HG03565 (cell line): ENCODE data around the gene MYLK.

Source experiments
- ATAC-seq: cut with Tn5 transposase; IDR thresholded peaks from one replicate; pipeline ENCODE4 v1.9.1; 2021; ENCODE audit warnings: mild to moderate bottlenecking, moderate library complexity; ENCODE audit not compliant: unreplicated experiment

MYLK gene

GRCh38 chr3:123795471-123796251, 88.5 kb downstream of the MYLK start:
- ATAC-seq: no peak

GRCh38 chr3:123793425-123793824, 90.7 kb downstream of the MYLK start:
- ATAC-seq: no peak

GRCh38 chr3:123792473-123793201, 91.5 kb downstream of the MYLK start:
- ATAC-seq: no peak

- ATAC-seq: no peak
Observed at GRCh38 chr3:123791898-123792297, 92.2 kb downstream of the MYLK start.

DNA sequence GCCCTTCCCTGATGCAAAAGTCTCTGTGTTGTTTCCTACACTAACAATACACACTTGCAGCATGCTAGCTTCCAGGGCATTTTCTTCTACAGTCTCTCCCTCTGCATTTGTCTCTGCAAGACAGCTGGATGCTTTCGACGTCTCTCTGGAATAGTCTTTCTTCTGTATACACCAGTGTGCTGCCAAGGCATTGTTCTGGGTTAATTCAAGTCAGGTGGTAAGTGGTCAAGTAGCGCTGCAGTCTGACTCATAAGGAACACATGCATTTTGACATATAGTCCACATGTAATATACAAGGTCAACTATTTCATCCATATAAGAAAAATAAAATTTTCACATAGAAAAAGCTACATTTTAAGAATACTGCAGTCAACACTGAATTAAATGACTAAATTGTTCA, 92.7 kb downstream of the MYLK start:
- no peak for ATAC-seq

DNA sequence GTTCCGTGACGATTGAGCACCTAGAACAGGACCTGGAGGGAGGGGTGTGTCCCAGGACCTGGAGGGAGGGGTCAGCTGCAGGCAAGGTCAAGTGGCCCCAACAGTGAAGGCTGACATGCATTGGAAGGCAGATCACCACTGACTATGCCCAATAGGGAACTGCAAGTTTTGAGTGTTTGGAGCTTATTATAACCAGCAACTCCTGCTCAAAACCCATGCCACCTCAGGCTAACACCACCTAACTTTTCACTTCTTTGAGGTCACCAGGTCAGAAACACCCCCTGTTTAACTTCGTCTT, 93.1 kb downstream of the MYLK start:
- no peak for ATAC-seq

GRCh38 chr3:123790254-123791072, 93.7 kb downstream of the MYLK start:
- ATAC-seq: no peak

DNA sequence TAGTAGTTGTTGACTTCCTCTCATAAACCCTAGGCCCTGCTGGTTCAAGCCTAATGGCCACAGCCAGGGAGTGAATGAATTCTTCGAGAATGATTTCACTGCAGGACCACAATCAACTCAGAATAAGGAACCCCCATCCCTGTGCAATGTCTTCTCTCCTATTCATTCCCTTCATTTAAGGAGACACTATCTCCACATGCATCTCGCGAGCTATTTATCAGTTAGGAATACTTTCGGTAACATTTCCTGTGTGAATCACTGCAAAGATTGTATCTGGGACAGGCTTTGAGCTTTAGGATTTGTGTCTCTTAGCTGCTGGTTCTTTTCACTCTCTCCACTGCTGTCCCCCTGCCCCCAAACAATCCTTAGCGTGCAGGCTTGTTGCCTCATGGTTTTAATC, 94.4 kb downstream of the MYLK start:
- ATAC-seq: no peak

- ATAC-seq: no peak
Observed at GRCh38 chr3:123789160-123789559, 95.0 kb downstream of the MYLK start.

DNA sequence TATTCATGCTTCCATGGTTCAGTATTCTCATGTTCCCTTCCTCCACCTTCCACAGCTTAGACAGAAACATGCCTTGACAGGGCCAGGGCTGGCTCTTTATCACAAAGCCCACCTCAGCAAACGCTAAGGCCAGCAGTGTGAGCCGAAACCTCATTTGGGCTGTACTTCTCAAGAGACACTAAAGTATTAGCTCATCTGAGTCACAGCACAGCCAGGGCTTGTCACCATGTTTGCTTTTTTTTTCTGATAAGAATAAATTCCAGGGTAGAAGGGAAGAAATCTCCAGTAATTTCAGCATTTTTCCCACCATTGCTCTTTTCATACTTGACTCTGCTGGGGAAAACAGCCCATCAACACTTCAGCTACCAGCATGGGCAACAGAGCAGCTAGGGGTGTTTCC, 95.4 kb downstream of the MYLK start:
- no peak for ATAC-seq

- ATAC-seq: no peak
Observed at GRCh38 chr3:123787133-123787532, 97.0 kb downstream of the MYLK start.

GRCh38 chr3:123785602-123786001, 98.5 kb downstream of the MYLK start:
- ATAC-seq: no peak

- no peak for ATAC-seq
Observed at GRCh38 chr3:123783811-123784210, 100.3 kb downstream of the MYLK start.

GRCh38 chr3:123783050-123783689, 101.0 kb downstream of the MYLK start:
- no peak for ATAC-seq

GRCh38 chr3:123782488-123782887, 101.6 kb downstream of the MYLK start:
- no peak for ATAC-seq

DNA sequence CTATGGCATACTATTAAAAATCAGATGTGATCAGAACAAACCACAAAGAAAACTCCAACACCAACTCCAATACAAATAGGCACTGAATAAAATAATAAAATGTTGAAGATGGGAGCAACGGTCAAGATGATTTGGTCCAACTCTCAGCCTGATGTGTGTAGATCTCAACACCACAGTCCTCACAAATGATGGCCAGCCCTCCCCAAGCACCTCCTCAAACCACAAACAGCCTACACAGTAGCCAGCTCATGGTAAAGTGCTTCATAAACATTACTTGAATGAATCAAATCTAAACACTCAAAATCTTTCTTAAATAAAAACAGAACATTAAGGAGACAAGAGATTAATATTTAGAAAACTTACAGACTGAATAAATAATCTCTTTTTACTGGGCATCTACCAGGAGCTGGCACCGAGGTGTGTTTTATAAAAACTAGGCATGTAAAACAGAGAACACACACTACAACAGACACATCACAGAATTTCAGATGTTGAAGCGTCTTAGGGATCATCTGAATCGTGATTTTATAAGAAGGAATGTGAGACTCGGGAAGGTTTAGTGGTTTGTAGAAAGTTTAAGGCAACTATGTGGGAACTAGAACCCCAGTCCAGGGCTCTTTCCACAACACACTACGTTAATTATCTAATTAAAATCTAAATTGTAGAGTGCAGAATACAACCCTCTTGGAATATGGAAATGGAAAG, 102.4 kb downstream of the MYLK start:
- ATAC-seq: no peak

GRCh38 chr3:123781138-123781537, 103.0 kb downstream of the MYLK start:
- ATAC-seq: no peak

DNA sequence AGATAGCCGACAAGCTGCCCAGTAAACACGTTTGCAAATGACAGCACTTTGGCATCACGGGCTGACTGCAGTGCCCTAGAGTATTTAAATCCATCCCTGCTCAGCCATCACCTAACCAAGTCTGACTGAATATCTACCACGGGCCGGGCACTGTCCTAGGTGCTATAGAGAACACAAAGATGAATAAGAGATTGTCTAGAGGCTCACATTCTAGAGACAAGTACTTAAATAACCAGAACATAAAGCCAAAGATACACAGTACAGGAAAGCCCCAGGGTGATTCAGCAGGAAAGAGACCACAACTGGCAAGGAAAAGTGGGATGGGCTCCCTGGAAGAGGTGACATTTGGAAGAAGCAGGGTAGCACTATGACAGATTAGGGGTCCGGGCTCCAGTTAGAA, 103.5 kb downstream of the MYLK start:
- ATAC-seq: no peak

DNA sequence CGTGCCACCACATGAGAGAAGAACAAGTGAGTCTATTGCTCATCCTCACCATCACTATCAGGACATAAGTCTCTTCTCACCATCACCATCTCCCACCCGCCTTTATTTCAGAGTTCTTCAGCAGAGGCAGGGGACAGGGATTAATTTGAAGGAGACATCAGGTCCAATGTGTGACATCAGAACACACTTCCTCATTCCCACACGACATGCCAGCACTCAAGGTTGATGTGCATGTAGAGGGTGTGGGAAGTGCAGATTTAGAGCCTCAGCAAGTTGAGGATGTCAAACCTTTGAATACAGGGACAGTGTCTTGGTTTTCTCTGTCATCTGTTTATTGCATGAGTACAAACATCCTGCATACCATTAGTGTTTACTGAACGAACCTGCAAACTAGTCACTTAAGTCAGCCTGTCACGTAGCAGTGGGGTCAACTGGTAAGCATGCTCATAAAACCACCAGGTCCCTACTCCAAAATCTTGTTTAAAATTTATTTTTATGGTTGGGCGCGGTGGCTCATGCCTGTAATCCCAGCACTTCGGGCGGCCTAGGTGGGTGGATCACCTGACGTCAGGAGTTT, 104.4 kb downstream of the MYLK start:
- no peak for ATAC-seq

- ATAC-seq: no peak
Observed at GRCh38 chr3:123778991-123779622, 105.0 kb downstream of the MYLK start.
